ENCODE measurements around the gene NAV2. TPM values are rescaled to one million over a fixed set of nuclear protein-coding genes. Genes with fewer than 3 reads are reported as not detected.

The NAV2 gene
- total RNA-seq, 1 experiment from 2014 or later, result 22.7 TPM

DNA sequence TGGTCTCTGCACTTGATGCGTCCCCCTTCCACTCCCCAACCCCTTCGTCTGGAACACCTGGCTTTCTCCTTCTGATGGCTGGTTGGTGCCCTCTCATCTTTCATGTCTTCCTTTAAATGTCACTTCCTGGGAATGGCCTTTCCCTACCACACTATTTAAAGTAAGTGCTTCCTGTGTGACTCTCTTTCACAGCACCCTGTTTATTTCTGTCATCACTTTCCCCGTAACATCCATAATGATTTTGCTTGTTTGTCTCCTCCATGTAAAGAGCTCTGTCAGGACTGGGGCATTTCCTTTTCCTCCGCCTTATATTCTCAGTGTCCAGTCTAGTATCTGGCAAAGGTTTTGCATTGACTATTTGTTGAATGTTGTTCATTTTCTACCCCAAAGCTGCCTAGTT lies 304.7 kb downstream of the NAV2 start:
- H3K4me3 ChIP-seq (ENCODE audit: low read depth in 2 of 2, low read length in 2 of 2), result no peak overlapping the region
- no peaks in the 10 kb centered on the region for H3K27me3 ChIP-seq (ENCODE audit: control insufficient read depth, insufficient read depth, low read length)
- TF ChIP-seq POLR2AphosphoS5 (IDR thresholded peaks at IDR 0.05; ENCODE audit: low read depth, low read length), result no peak
- TF ChIP-seq CTCF (IDR thresholded peaks at IDR 0.05), result no peak
- no peak for TF ChIP-seq SIN3A (IDR thresholded peaks at IDR 0.05; ENCODE audit: borderline replicate concordance, insufficient read depth, low read depth, low read length)
- TF ChIP-seq, protein P1, sequence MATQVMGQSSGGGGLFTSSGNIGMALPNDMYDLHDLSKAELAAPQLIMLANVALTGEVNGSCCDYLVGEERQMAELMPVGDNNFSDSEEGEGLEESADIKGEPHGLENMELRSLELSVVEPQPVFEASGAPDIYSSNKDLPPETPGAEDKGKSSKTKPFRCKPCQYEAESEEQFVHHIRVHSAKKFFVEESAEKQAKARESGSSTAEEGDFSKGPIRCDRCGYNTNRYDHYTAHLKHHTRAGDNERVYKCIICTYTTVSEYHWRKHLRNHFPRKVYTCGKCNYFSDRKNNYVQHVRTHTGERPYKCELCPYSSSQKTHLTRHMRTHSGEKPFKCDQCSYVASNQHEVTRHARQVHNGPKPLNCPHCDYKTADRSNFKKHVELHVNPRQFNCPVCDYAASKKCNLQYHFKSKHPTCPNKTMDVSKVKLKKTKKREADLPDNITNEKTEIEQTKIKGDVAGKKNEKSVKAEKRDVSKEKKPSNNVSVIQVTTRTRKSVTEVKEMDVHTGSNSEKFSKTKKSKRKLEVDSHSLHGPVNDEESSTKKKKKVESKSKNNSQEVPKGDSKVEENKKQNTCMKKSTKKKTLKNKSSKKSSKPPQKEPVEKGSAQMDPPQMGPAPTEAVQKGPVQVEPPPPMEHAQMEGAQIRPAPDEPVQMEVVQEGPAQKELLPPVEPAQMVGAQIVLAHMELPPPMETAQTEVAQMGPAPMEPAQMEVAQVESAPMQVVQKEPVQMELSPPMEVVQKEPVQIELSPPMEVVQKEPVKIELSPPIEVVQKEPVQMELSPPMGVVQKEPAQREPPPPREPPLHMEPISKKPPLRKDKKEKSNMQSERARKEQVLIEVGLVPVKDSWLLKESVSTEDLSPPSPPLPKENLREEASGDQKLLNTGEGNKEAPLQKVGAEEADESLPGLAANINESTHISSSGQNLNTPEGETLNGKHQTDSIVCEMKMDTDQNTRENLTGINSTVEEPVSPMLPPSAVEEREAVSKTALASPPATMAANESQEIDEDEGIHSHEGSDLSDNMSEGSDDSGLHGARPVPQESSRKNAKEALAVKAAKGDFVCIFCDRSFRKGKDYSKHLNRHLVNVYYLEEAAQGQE (IDR thresholded peaks at IDR 0.05; ENCODE audit: insufficient read depth in 1 of 2, low read depth in 2 of 2, low read length in 1 of 2), result no peak
- TF ChIP-seq TCF7L2 (IDR thresholded peaks at IDR 0.05; ENCODE audit: low read depth, low read length), result no peak
- no TSS peak for BruUV-seq (replicated peaks)
- no peak for DNase-seq (ENCODE audit: low read depth, low spot score)
- H3K27ac ChIP-seq (ENCODE audit: low read length), result no peak overlapping the region
- H3K36me3 ChIP-seq (ENCODE audit: control insufficient read depth, insufficient read depth, low read length), result no peaks in the 10 kb centered on the region
- no peak for ATAC-seq
- H3K4me1 ChIP-seq (ENCODE audit: control insufficient read depth, insufficient read depth, low read length), result peaks cover 10% of the 10 kb centered on the region
- in situ Hi-C loops (cut with HindIII; ENCODE audit: low pct_unique_long_range_greater_than_20kb, low sequenced_read_pairs), result no loop called here
- ChIA-PET CTCF (no interaction called here), POLR2A (no interaction called here)
- no peaks in the 10 kb centered on the region for H3K9me3 ChIP-seq (ENCODE audit: control insufficient read depth, insufficient read depth, low read depth, low read length)
- intact Hi-C loops (cut with micrococcal nuclease; ENCODE audit: unreplicated experiment), result no loop called here

DNA sequence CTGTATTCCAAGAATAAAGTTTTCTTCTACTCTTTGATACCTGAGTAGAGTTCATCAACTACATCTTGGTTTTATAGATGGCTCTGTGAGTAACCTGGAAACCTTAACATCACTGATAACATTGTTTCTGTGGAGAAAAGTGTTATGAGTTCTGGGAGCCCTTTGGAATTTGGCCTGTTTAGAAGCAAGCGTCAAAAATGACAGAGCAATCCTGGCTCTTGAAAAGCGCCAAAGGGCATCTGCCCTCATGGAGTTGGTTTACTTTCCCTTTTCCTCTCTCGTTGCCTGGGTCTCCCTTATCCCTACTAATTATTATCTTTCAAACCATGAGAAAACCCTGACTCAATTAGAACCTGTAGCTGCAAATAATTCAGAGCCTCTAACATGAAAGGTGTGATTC lies 307.6 kb downstream of the NAV2 start:
- ATAC-seq (no peak), DNase-seq (ENCODE audit: low read depth, low spot score) (no peak)
- POLR2A ChIA-PET, result no interaction called here
- no peaks in the 10 kb centered on the region for H3K36me3 ChIP-seq (ENCODE audit: control insufficient read depth, insufficient read depth, low read length)
- no peak overlapping the region for H3K27ac ChIP-seq (ENCODE audit: low read length)
- CTCF ChIA-PET, result no interaction called here
- H3K9me3 ChIP-seq (ENCODE audit: control insufficient read depth, insufficient read depth, low read depth, low read length), result no peaks in the 10 kb centered on the region
- in situ Hi-C loops (cut with HindIII; ENCODE audit: low pct_unique_long_range_greater_than_20kb, low sequenced_read_pairs), result no loop called here
- TF ChIP-seq TCF7L2 (IDR thresholded peaks at IDR 0.05; ENCODE audit: low read depth, low read length) (no peak), POLR2AphosphoS5 (IDR thresholded peaks at IDR 0.05; ENCODE audit: low read depth, low read length) (no peak), CTCF (IDR thresholded peaks at IDR 0.05) (no peak), SIN3A (IDR thresholded peaks at IDR 0.05; ENCODE audit: borderline replicate concordance, insufficient read depth, low read depth, low read length) (no peak)
- TF ChIP-seq, protein P1 (IDR thresholded peaks at IDR 0.05; ENCODE audit: insufficient read depth in 1 of 2, low read depth in 2 of 2, low read length in 1 of 2), result no peak
- BruUV-seq (replicated peaks), result no TSS peak
- H3K27me3 ChIP-seq (ENCODE audit: control insufficient read depth, insufficient read depth, low read length), result no peaks in the 10 kb centered on the region
- peaks cover 10% of the 10 kb centered on the region for H3K4me1 ChIP-seq (ENCODE audit: control insufficient read depth, insufficient read depth, low read length)
- intact Hi-C loops (cut with micrococcal nuclease; ENCODE audit: unreplicated experiment), result no loop called here
- no peak overlapping the region for H3K4me3 ChIP-seq (ENCODE audit: low read depth in 2 of 2, low read length in 2 of 2)
